GM12892 (cell line): ENCODE results near the gene COX6A1.

Experiments
- POLR2A ChIP-seq: IDR thresholded peaks from 2 replicates; pipeline ENCODE4 v1.6.1; 2011; ENCODE audit warnings: low read depth, low read length, control low read depth
- TAF1 ChIP-seq: IDR thresholded peaks from 2 replicates; pipeline ENCODE4 v1.6.1; 2011; ENCODE audit warnings: low read depth, mild to moderate bottlenecking, control low read depth, low read length, borderline replicate concordance

- no peak for TF ChIP-seq TAF1
- no peak for TF ChIP-seq POLR2A
These were observed 37.7 kb downstream of the COX6A1 start for GRCh38 chr12:120475643-120476042.
